T-cell (primary cell): ENCODE results near the gene GRAMD1A. TPM values are rescaled to one million over a fixed set of nuclear protein-coding genes. Genes with fewer than 3 reads are reported as not detected.
"Not testable (repeated sequence)": the region's sequence is repeated elsewhere in the genome, so short reads cannot be mapped to it uniquely, and the experiment has no call there.

Experiments
- ATAC-seq, 4 experiments: fragments of 200-7000 bp in 3 of 4; fragments of 150-1000 bp in 1 of 4; cut with Tn5 transposase; replicated peaks in 1 of 4; 1 replicate in 3 of 4; 2 replicates in 1 of 4; pipeline ENCODE4 v1.10.0; 2021; ENCODE audit warnings: moderate library complexity in 3 of 4, mild to moderate bottlenecking in 2 of 4, moderate number of reproducible peaks in 1 of 4
- CTCF ChIA-PET, 2 donors: fragments of 300-600 bp; sonication (Branson Sonifier 250); formaldehyde crosslinking; loops; one replicate each; lab custom pipeline; 2022; ENCODE audit warnings: antibody characterized with exemption in 2 of 2; lab: Charles Lee
- POLR2A ChIA-PET, 2 donors: fragments of 300-600 bp; sonication (Branson Sonifier 250); formaldehyde crosslinking; loops; one replicate each; lab custom pipeline; 2022; ENCODE audit warnings: antibody characterized with exemption in 2 of 2; lab: Charles Lee
- DNase-seq, 35 experiments: peaks; one replicate each; pipeline versions ENCODE4 v3.0.0 to v3.0.0-alpha.2; 2013 to 2023
- H3K27ac ChIP-seq: one replicate; pipeline ENCODE4 v1.5.1; 2013; ENCODE audit warnings: low read length
- H3K27me3 ChIP-seq, 2 experiments: replicated peaks in 1 of 2; 1 replicate in 1 of 2; 2 replicates in 1 of 2; pipeline versions ENCODE4 v1.6.1 to v1.7.0; 2013; ENCODE audit warnings: low read length in 1 of 2, mixed read lengths in 1 of 2; ENCODE audit not compliant: control insufficient read depth in 2 of 2, insufficient read depth in 2 of 2; ENCODE audit errors: extremely low read depth in 1 of 2
- H3K36me3 ChIP-seq, 2 donors: 1 replicate in 1 of 2; 2 replicates in 1 of 2; pipeline versions ENCODE4 v1.6.1 to v1.7.0; 2013; ENCODE audit warnings: low read length in 1 of 2; ENCODE audit not compliant: control insufficient read depth in 2 of 2, insufficient read depth in 1 of 2; ENCODE audit errors: extremely low read depth in 1 of 2
- H3K4me1 ChIP-seq, 2 experiments: 1 replicate in 1 of 2; 2 replicates in 1 of 2; pipeline versions ENCODE4 v1.6.1 to v1.7.0; 2013; ENCODE audit warnings: low read length in 2 of 2, mixed read lengths in 1 of 2; ENCODE audit not compliant: insufficient read depth in 2 of 2, control insufficient read depth in 1 of 2; ENCODE audit errors: extremely low read depth in 1 of 2
- H3K4me3 ChIP-seq, 2 donors: 1 replicate in 1 of 2; 2 replicates in 1 of 2; pipeline versions ENCODE4 v1.5.1 to v1.7.0; 2013; ENCODE audit warnings: mild to moderate bottlenecking in 2 of 2, low read length in 1 of 2, moderate library complexity in 1 of 2; ENCODE audit not compliant: control insufficient read depth in 1 of 2; ENCODE audit errors: extremely low read depth in 1 of 2
- H3K9me3 ChIP-seq: 2 replicates; pipeline ENCODE4 v1.7.0; 2013
- H3K27ac Mint-ChIP-seq, 2 donors: one replicate each; pipeline ENCODE4 v1.8.0; 2020 to 2021; ENCODE audit warnings: mild to moderate bottlenecking in 2 of 2, mixed read lengths in 2 of 2
- H3K27me3 Mint-ChIP-seq, 2 donors: one replicate each; pipeline ENCODE4 v1.8.0; 2021 to 2022; ENCODE audit warnings: mixed read lengths in 2 of 2
- H3K36me3 Mint-ChIP-seq: one replicate; pipeline ENCODE4 v1.8.0; 2021; ENCODE audit warnings: mixed read lengths
- H3K4me1 Mint-ChIP-seq, 3 donors: one replicate each; pipeline ENCODE4 v1.8.0; 2020 to 2022; ENCODE audit warnings: mixed read lengths in 3 of 3, mild to moderate bottlenecking in 1 of 3
- H3K4me3 Mint-ChIP-seq, 3 donors: one replicate each; pipeline ENCODE4 v1.8.0; 2020 to 2022; ENCODE audit warnings: mild to moderate bottlenecking in 3 of 3, mixed read lengths in 3 of 3, moderate library complexity in 3 of 3
- H3K9me3 Mint-ChIP-seq, 3 donors: one replicate each; pipeline ENCODE4 v1.8.0; 2020 to 2022; ENCODE audit warnings: mixed read lengths in 3 of 3
- WGBS: methylation state at CpG from one replicate; pipeline ENCODE4 v1.1.5; 2013; ENCODE audit warnings: missing lambda C conversion rate; ENCODE audit not compliant: insufficient coverage; 5-methylcytosine and 5-hydroxymethylcytosine counted together
- total RNA-seq, 35 experiments: library from RNA in 6 of 35; stranded (reverse) in 6 of 35; fragments of 120-200 nt in 1 of 35; gene quantifications; one replicate each; pipeline versions ENCODE4 v1.2.1 to v1.2.4 and lab custom pipeline; 2013 to 2026

The GRAMD1A gene
- total RNA-seq, 5 donors from 2014 or later (not counting 1 experiment from before 2014, with no cell fraction given), result 189 to 318 (median 227) TPM

DNA sequence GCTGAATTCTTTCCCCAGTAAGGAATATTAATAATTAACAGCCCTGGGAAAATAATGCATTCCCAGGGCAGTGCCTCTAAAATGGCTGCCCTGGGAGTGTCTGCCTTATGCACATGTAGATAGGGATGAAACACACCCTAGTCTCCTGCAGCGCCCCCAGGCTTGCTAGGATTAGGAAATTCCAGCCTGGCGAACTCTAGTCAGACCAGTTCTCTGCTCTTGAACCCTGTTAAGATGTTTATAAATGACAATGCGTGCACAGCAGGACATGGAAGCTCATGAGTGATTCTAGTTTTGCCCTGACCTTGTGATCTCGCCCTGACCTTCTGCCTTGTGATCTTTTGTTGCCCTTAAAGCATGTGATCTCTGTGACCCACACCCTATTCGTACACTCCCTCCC is 34.6 kb upstream of the GRAMD1A start:
- POLR2A ChIA-PET, H3K27me3 ChIP-seq, ATAC-seq, H3K36me3 ChIP-seq, H3K27me3 Mint-ChIP-seq, H3K27ac ChIP-seq, H3K4me3 ChIP-seq, H3K9me3 ChIP-seq, CTCF ChIA-PET, DNase-seq: not testable (repeated sequence)
- WGBS, result 83% methylated on average over 1 of the region's 5 CpGs
- H3K36me3 Mint-ChIP-seq, result peaks cover 38% of the 10 kb centered on the region
- H3K4me1 ChIP-seq, result peaks cover 3 to 31% of the 10 kb centered on the region in 2 experiments
- peak overlapping the region in 1 of 2 donors; percentile 6 for H3K27ac Mint-ChIP-seq
- peaks cover 23 to 29% (median 24%) of the 10 kb centered on the region in 3 donors for H3K4me1 Mint-ChIP-seq
- peaks cover 10 to 39% (median 29%) of the 10 kb centered on the region in 3 donors for H3K9me3 Mint-ChIP-seq
- peak overlapping the region; percentile 34 to 95 (median 93) for H3K4me3 Mint-ChIP-seq

DNA sequence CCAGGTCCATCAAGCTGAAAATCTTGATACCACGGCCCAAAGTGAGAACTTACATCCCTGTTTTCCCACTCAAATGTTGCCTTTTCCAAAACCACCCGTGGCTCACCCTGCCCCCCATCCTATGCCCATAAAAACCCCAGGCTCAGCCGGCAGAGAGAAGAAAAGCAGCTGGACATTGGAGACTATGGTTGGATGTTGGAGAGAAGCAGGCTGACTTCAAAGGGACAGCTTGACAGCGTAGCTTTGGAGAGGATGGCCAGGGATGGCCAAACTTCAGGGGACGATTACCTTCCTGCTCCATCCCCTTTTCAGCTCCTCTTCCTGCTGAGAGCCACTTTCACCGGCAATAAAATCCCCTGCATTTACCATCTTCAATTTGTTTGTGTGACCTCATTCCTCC is 32.6 kb upstream of the GRAMD1A start:
- Mint-ChIP-seq H3K4me1 (peaks cover 9 to 12% (median 11%) of the 10 kb centered on the region in 3 donors), H3K9me3 (peaks cover 0 to 24% (median 14%) of the 10 kb centered on the region in 3 donors), H3K27ac (peak overlapping the region in 1 of 2 donors; percentile 55), H3K36me3 (peaks cover 17% of the 10 kb centered on the region), H3K4me3 (no peak overlapping the region), H3K27me3 (no peaks in the 10 kb centered on the region)
- Histone ChIP-seq H3K9me3 (no peaks in the 10 kb centered on the region), H3K4me1 (peaks cover 1 to 15% of the 10 kb centered on the region in 2 experiments), H3K4me3 (no peak overlapping the region), H3K36me3 (no peaks in the 10 kb centered on the region), H3K27ac (no peak overlapping the region), H3K27me3 (no peaks in the 10 kb centered on the region)
- WGBS, result 100% methylated on average over 3 of the region's 6 CpGs
- DNase-seq (no peak), ATAC-seq (no peak)
- ChIA-PET POLR2A (no interaction called here), CTCF (interaction anchor here (0.6 to 0.9 kb wide), 2 partner anchors 47 to 271 kb away, joined by 3 to 8 read pairs; no protein-coding TSS in a partner anchor)

DNA sequence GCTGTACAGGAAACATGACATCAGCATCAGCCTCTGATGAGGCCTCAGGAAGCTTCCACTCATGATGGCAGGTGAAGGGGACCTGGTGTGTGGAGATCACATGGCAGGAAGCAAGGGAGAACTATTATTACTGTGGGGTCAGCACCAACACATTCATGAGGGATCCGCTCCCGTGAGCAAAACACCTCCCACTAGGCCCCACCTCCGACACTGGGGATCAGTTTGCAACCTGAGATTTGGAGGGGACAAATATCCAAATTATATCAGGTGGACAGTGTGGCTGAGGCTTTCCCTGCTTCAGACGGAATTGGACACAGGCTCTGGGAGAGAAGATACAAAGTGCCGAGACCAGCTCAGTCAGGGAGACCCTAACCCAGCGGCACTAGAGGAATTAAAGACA is 30.4 kb upstream of the GRAMD1A start:
- no peaks in the 10 kb centered on the region for H3K27me3 ChIP-seq
- Mint-ChIP-seq H3K36me3 (peaks cover 9% of the 10 kb centered on the region), H3K4me3 (no peak overlapping the region), H3K4me1 (peaks cover 15 to 24% (median 23%) of the 10 kb centered on the region in 3 donors), H3K27me3 (no peaks in the 10 kb centered on the region), H3K9me3 (peaks cover 0 to 17% (median 8%) of the 10 kb centered on the region in 3 donors), H3K27ac (peak overlapping the region in 1 of 2 donors; percentile 10)
- WGBS, result no CpG with 5 or more reads among the region's 6 CpGs
- H3K27ac ChIP-seq, result no peak overlapping the region
- no peak overlapping the region for H3K4me3 ChIP-seq
- CTCF ChIA-PET, result no interaction called here
- no peaks in the 10 kb centered on the region for H3K9me3 ChIP-seq
- DNase-seq, result no peak
- H3K36me3 ChIP-seq, result no peaks in the 10 kb centered on the region
- POLR2A ChIA-PET, result no interaction called here
- ATAC-seq, result no peak
- H3K4me1 ChIP-seq, result peaks cover 8 to 20% of the 10 kb centered on the region in 2 experiments

DNA sequence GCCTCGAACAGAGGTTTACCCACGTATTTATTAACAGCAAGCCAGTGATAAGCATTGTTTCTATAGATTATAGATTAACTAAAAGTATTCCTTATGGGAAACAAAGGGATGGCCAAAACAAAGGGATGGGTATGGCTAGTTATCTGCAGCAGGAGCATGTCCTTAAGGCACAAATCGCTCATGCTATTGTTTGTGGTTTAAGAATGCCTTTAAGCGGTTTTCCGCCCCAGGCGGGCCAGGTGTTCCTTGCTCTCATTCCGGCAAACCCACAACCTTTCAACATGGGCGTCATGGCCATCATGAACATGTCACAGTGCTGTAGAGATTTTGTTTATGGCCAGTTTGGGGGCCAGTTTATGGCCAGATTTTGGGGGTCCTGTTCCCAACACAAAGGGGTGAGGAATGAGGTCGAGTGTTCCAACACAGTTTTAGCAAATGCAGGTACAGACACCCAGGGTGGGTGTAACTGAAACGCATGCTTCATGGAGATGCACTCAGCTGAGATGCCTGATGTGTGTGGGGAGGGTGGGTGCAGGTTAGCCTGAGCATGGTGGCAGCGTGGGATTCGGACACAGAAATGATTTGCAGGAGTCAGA is 29.8 kb upstream of the GRAMD1A start:
- H3K4me1 ChIP-seq, result peaks cover 10 to 23% of the 10 kb centered on the region in 2 experiments
- 86% methylated on average over 4 of the region's 12 CpGs for WGBS
- H3K27ac ChIP-seq, H3K27ac Mint-ChIP-seq, DNase-seq, H3K36me3 ChIP-seq, H3K9me3 ChIP-seq, H3K4me3 ChIP-seq, H3K36me3 Mint-ChIP-seq, CTCF ChIA-PET, H3K4me3 Mint-ChIP-seq, H3K27me3 ChIP-seq, ATAC-seq, POLR2A ChIA-PET, H3K27me3 Mint-ChIP-seq: not testable (repeated sequence)
- Mint-ChIP-seq H3K9me3 (peaks cover 0 to 17% (median 8%) of the 10 kb centered on the region in 3 donors), H3K4me1 (peaks cover 18 to 28% (median 27%) of the 10 kb centered on the region in 3 donors)

DNA sequence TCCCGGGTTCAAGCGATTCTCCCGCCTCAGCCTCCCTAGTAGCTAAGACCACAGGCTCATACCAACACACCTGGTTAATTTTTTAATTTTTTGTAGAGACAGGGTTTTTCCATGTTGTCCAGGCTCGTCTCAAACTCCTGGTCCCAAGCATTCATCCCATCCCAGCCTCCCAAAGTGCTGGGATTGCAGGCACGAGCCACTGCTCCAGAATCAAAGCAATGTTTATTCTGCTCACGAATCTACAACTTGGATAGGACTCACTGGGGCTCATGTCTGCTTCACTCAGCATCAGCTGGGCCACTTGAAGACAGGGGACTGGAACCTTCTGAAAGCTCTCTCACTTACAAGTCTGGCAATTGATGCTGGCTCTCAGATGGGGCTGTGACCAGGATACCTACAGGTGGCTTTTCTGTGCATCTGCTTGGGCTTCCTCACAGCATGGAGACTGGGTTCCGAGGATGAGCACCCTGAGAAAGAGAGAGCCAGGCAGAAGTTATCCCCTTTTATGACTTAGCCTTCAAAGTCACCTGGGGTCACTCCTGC is 27.9 kb upstream of the GRAMD1A start:
- no peaks in the 10 kb centered on the region for H3K27me3 Mint-ChIP-seq
- Histone ChIP-seq H3K4me1 (peaks cover 10 to 23% of the 10 kb centered on the region in 2 experiments), H3K4me3 (no peak overlapping the region), H3K36me3 (no peaks in the 10 kb centered on the region), H3K9me3 (no peaks in the 10 kb centered on the region), H3K27me3 (no peaks in the 10 kb centered on the region), H3K27ac (no peak overlapping the region)
- WGBS, result 94% methylated on average over 2 of the region's 7 CpGs
- no peak for ATAC-seq
- ChIA-PET CTCF (interaction anchor here (0.5 to 1.0 kb wide), 6 partner anchors 15 to 42 kb away, joined by 3 to 12 read pairs (median 4); no protein-coding TSS in a partner anchor), POLR2A (interaction anchor here in 1 of 2 donors (0.5 kb wide), 1 partner anchor 25 kb away, joined by 8 read pairs; no protein-coding TSS in a partner anchor)
- no peak for DNase-seq
- H3K4me1 Mint-ChIP-seq, result peaks cover 18 to 32% (median 27%) of the 10 kb centered on the region in 3 donors
- H3K9me3 Mint-ChIP-seq, result peaks cover 0 to 18% (median 8%) of the 10 kb centered on the region in 3 donors
- no peak overlapping the region for H3K4me3 Mint-ChIP-seq
- H3K36me3 Mint-ChIP-seq, result peaks cover 9% of the 10 kb centered on the region
- no peak overlapping the region for H3K27ac Mint-ChIP-seq

DNA sequence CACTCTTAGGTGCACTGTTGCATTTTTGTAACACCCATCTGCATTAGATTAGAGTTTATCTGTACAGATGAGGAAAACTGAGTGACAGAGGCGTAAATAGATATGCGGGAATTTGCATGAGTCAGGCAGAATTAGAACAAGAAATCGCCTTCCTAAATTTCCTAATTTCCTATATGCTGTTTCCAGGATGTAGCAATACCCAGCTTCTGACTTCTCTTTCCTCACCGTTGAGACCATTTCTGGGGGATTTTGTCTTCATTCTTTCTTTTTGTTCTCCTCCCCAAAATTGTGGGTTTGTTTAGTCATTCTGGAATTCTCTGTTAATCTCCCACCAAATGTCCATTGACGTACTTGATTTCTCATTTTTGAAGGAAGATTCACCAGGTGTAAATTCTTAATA is 25.5 kb upstream of the GRAMD1A start:
- Mint-ChIP-seq H3K27me3 (peaks cover 0 to 3% of the 10 kb centered on the region in 2 donors), H3K36me3 (no peaks in the 10 kb centered on the region), H3K27ac (peak overlapping the region in 1 of 2 donors; percentile 93), H3K4me1 (peaks cover 18 to 32% (median 27%) of the 10 kb centered on the region in 3 donors), H3K4me3 (peak overlapping the region in 1 of 3 donors; percentile 45), H3K9me3 (peaks cover 0 to 9% (median 0%) of the 10 kb centered on the region in 3 donors)
- Histone ChIP-seq H3K9me3 (no peaks in the 10 kb centered on the region), H3K4me3 (no peak overlapping the region), H3K4me1 (peaks cover 10 to 23% of the 10 kb centered on the region in 2 experiments), H3K27ac (no peak overlapping the region), H3K27me3 (no peaks in the 10 kb centered on the region), H3K36me3 (no peaks in the 10 kb centered on the region)
- WGBS, result no CpG with 5 or more reads among the region's 5 CpGs
- no peak for ATAC-seq
- POLR2A ChIA-PET, result no interaction called here
- CTCF ChIA-PET, result interaction anchor here in 1 of 2 donors (0.9 to 1.2 kb wide), 2 partner anchors 40 to 167 kb away, joined by 3 to 5 read pairs; no protein-coding TSS in a partner anchor
- DNase-seq, result no peak
